ENCODE data around the gene TMEM117.

- TF ChIP-seq TAF1 (IDR thresholded peaks at IDR 0.05; ENCODE audit: borderline replicate concordance, low read depth, low read length): no peak
- no peak for TF ChIP-seq POLR2AphosphoS5 (IDR thresholded peaks at IDR 0.05; ENCODE audit: low read depth, low read length)
- no peak for TF ChIP-seq POLR2A (IDR thresholded peaks at IDR 0.05; ENCODE audit: low read depth, low read length)
These were observed 539.8 kb downstream of the TMEM117 start for GRCh38 chr12:44375694-44376093.

Measured in GM12892 (cell line).